Natural killer cell (primary cell): ENCODE results near the gene AGXT. TPM values are rescaled to one million over a fixed set of nuclear protein-coding genes. Genes with fewer than 3 reads are reported as not detected.

Source experiments
- ATAC-seq, 3 donors: fragments of 150-1000 bp in 2 of 3; fragments of 200-7000 bp in 1 of 3; cut with Tn5 transposase; 1 replicate in 1 of 3; 2 replicates in 2 of 3; pipeline ENCODE4 v1.10.0; 2021; ENCODE audit warnings: mild to moderate bottlenecking in 2 of 3, moderate library complexity in 2 of 3
- DNase-seq, 2 donors: peaks; one replicate each; pipeline versions ENCODE4 v3.0.0 to v3.0.0-alpha.2; 2013 to 2021; ENCODE audit warnings: mixed read lengths in 1 of 2
- H3K27ac ChIP-seq: one replicate; pipeline ENCODE4 v1.5.1; 2013; ENCODE audit warnings: mild to moderate bottlenecking, low read length
- H3K27me3 ChIP-seq: one replicate; pipeline ENCODE4 v1.6.1; 2013; ENCODE audit warnings: low read length; ENCODE audit not compliant: control insufficient read depth, insufficient read depth
- H3K36me3 ChIP-seq: one replicate; pipeline ENCODE4 v1.6.1; 2013; ENCODE audit warnings: low read length; ENCODE audit not compliant: control insufficient read depth, insufficient read depth
- H3K4me1 ChIP-seq: one replicate; pipeline ENCODE4 v1.6.1; 2013; ENCODE audit warnings: low read length; ENCODE audit not compliant: control insufficient read depth, insufficient read depth
- H3K4me3 ChIP-seq: one replicate; pipeline ENCODE4 v1.5.1; 2013; ENCODE audit warnings: low read length
- H3K9me3 ChIP-seq: one replicate; pipeline ENCODE4 v1.6.1; 2013; ENCODE audit warnings: low read length; ENCODE audit not compliant: control insufficient read depth, insufficient read depth
- H3K27ac Mint-ChIP-seq, 2 donors: one replicate each; pipeline ENCODE4 v1.8.0; 2022; ENCODE audit warnings: mild to moderate bottlenecking in 2 of 2, mixed read lengths in 2 of 2, moderate library complexity in 1 of 2
- H3K27me3 Mint-ChIP-seq, 2 donors: one replicate each; pipeline ENCODE4 v1.8.0; 2022; ENCODE audit warnings: low read depth in 2 of 2, mixed read lengths in 2 of 2
- H3K36me3 Mint-ChIP-seq: one replicate; pipeline ENCODE4 v1.8.0; 2022; ENCODE audit warnings: mixed read lengths
- H3K4me1 Mint-ChIP-seq, 2 donors: one replicate each; pipeline ENCODE4 v1.8.0; 2022; ENCODE audit warnings: mixed read lengths in 2 of 2
- H3K4me3 Mint-ChIP-seq: one replicate; pipeline ENCODE4 v1.8.0; 2022; ENCODE audit warnings: mild to moderate bottlenecking, moderate library complexity, mixed read lengths
- H3K9me3 Mint-ChIP-seq, 2 donors: one replicate each; pipeline ENCODE4 v1.8.0; 2022; ENCODE audit warnings: mixed read lengths in 2 of 2
- WGBS: methylation state at CpG from one replicate; pipeline ENCODE4 v1.1.7; 2013; ENCODE audit warnings: missing lambda C conversion rate; ENCODE audit not compliant: insufficient coverage; 5-methylcytosine and 5-hydroxymethylcytosine counted together
- intact Hi-C: fragments of 100-400 bp; cut with micrococcal nuclease; formaldehyde crosslinking; loops from one replicate; pipeline ENCODE4 v1.14.2; 2022
- total RNA-seq, 4 donors: library from RNA; stranded (reverse); fragments of 120-200 nt in 1 of 4; gene quantifications; one replicate each; pipeline versions ENCODE4 v1.2.3 to v1.2.4, GENCODE V29; 2013 to 2022
- TF ChIP-seq, protein P1 (sequence below): fragments of 200-600 bp; IDR thresholded peaks from one replicate; pipeline ENCODE4 v1.8.0; 2022; ENCODE audit warnings: antibody characterized with exemption

Gene AGXT
- total RNA-seq, 3 donors from 2014 or later (not counting 1 experiment from before 2014, with no cell fraction given), result not detected

- ATAC-seq (no peak), DNase-seq (no peak)
- Histone ChIP-seq H3K27me3 (no peaks in the 10 kb centered on the region), H3K36me3 (no peaks in the 10 kb centered on the region), H3K9me3 (no peaks in the 10 kb centered on the region), H3K27ac (no peak overlapping the region), H3K4me3 (no peak overlapping the region), H3K4me1 (no peaks in the 10 kb centered on the region)
- Mint-ChIP-seq H3K27ac (no peak overlapping the region), H3K27me3 (no peaks in the 10 kb centered on the region), H3K4me1 (no peaks in the 10 kb centered on the region), H3K9me3 (no peaks in the 10 kb centered on the region), H3K4me3 (no peak overlapping the region), H3K36me3 (no peaks in the 10 kb centered on the region)
- WGBS, result 91% methylated on average over 19 of the region's 19 CpGs
- TF ChIP-seq, protein P1, sequence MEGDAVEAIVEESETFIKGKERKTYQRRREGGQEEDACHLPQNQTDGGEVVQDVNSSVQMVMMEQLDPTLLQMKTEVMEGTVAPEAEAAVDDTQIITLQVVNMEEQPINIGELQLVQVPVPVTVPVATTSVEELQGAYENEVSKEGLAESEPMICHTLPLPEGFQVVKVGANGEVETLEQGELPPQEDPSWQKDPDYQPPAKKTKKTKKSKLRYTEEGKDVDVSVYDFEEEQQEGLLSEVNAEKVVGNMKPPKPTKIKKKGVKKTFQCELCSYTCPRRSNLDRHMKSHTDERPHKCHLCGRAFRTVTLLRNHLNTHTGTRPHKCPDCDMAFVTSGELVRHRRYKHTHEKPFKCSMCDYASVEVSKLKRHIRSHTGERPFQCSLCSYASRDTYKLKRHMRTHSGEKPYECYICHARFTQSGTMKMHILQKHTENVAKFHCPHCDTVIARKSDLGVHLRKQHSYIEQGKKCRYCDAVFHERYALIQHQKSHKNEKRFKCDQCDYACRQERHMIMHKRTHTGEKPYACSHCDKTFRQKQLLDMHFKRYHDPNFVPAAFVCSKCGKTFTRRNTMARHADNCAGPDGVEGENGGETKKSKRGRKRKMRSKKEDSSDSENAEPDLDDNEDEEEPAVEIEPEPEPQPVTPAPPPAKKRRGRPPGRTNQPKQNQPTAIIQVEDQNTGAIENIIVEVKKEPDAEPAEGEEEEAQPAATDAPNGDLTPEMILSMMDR, result no peak
- intact Hi-C loops, result no loop called here
Measured at GRCh38 chr2:240899468-240899865, 30.8 kb downstream of the AGXT start.

GRCh38 chr2:240900141-240900860, 31.7 kb downstream of the AGXT start:
- H3K27ac ChIP-seq, result no peak overlapping the region
- intact Hi-C loops, result no loop called here
- TF ChIP-seq, protein P1, result no peak
- Mint-ChIP-seq H3K4me3 (no peak overlapping the region), H3K36me3 (no peaks in the 10 kb centered on the region), H3K27me3 (no peaks in the 10 kb centered on the region), H3K27ac (no peak overlapping the region), H3K9me3 (no peaks in the 10 kb centered on the region), H3K4me1 (no peaks in the 10 kb centered on the region)
- no peaks in the 10 kb centered on the region for H3K4me1 ChIP-seq
- no peak overlapping the region for H3K4me3 ChIP-seq
- no peaks in the 10 kb centered on the region for H3K36me3 ChIP-seq
- ATAC-seq, result no peak
- no peaks in the 10 kb centered on the region for H3K9me3 ChIP-seq
- 87% methylated on average over 26 of the region's 27 CpGs for WGBS
- DNase-seq, result no peak
- H3K27me3 ChIP-seq, result no peaks in the 10 kb centered on the region

- intact Hi-C loops, result no loop called here
- Mint-ChIP-seq H3K36me3 (no peaks in the 10 kb centered on the region), H3K4me3 (no peak overlapping the region), H3K27me3 (no peaks in the 10 kb centered on the region), H3K9me3 (no peaks in the 10 kb centered on the region), H3K27ac (no peak overlapping the region), H3K4me1 (no peaks in the 10 kb centered on the region)
- Histone ChIP-seq H3K36me3 (no peaks in the 10 kb centered on the region), H3K27ac (no peak overlapping the region), H3K4me3 (no peak overlapping the region), H3K27me3 (no peaks in the 10 kb centered on the region), H3K9me3 (no peaks in the 10 kb centered on the region), H3K4me1 (no peaks in the 10 kb centered on the region)
- 92% methylated on average over 14 of the region's 14 CpGs for WGBS
- DNase-seq (no peak), ATAC-seq (no peak)
- TF ChIP-seq, protein P1, result no peak
Measured at GRCh38 chr2:240901986-240902614, 33.5 kb downstream of the AGXT start.
